Activated T-helper 9 cell treated with anti-CD3 and anti-CD28 coated beads, Interleukin-2, amount 50 U/mL, for 16 hours (primary cell): ENCODE measurements around the gene KRTAP2-3.
"Not testable (repeated sequence)": the region's sequence is repeated elsewhere in the genome, so short reads cannot be mapped to it uniquely, and the experiment has no call there.

Experiments used
- DNase-seq: peaks from one replicate; pipeline ENCODE4 v3.0.0-alpha.2; 2020; ENCODE audit warnings: low read depth

KRTAP2-3 gene

GRCh38 chr17:41067281-41067680 is 7.4 kb upstream of the KRTAP2-3 start:
- no peak for DNase-seq

GRCh38 chr17:41065829-41066624 is 6.1 kb upstream of the KRTAP2-3 start, which contains the start of gene KRTAP2-4:
Gene KRTAP2-4, minus strand, starts transcription at chr17:41065879. Its CDS starts 34 bp downstream, at chr17:41065845.
- no peak for DNase-seq

- not testable (repeated sequence) for DNase-seq
These were observed 5.2 kb upstream of the KRTAP2-3 start for GRCh38 chr17:41065016-41065689.

- DNase-seq = no peak
These were observed 4.4 kb upstream of the KRTAP2-3 start for GRCh38 chr17:41064301-41064700.

GRCh38 chr17:41063449-41063848 is 3.5 kb upstream of the KRTAP2-3 start:
- no peak for DNase-seq

- no peak for DNase-seq
These were observed 2.0 kb upstream of the KRTAP2-3 start for GRCh38 chr17:41061964-41062363.

GRCh38 chr17:41059276-41060051 is 450 bp downstream of the KRTAP2-3 start:
- DNase-seq = not testable (repeated sequence)

- DNase-seq = no peak
These were observed 1.2 kb downstream of the KRTAP2-3 start for GRCh38 chr17:41058741-41059140.

GRCh38 chr17:41057547-41057946 is 2.4 kb downstream of the KRTAP2-3 start:
- no peak for DNase-seq

GRCh38 chr17:41055130-41055529 is 4.8 kb downstream of the KRTAP2-3 start, which contains the start of gene KRTAP2-2:
Gene KRTAP2-2, minus strand, starts transcription at chr17:41055230. Its CDS starts 19 bp downstream, at chr17:41055211.
- DNase-seq = not testable (repeated sequence)

GRCh38 chr17:41054556-41054955 is 5.4 kb downstream of the KRTAP2-3 start:
- DNase-seq = not testable (repeated sequence)

- no peak for DNase-seq
These were observed 5.9 kb downstream of the KRTAP2-3 start for GRCh38 chr17:41054025-41054424.

GRCh38 chr17:41052566-41052965 is 7.3 kb downstream of the KRTAP2-3 start:
- DNase-seq = no peak

- DNase-seq = no peak
These were observed 10.8 kb downstream of the KRTAP2-3 start for GRCh38 chr17:41049110-41049509.

- DNase-seq = no peak
These were observed 11.5 kb downstream of the KRTAP2-3 start for GRCh38 chr17:41048441-41048840.

GRCh38 chr17:41046735-41047465 is 13.0 kb downstream of the KRTAP2-3 start, which contains the start of gene KRTAP2-1:
Gene KRTAP2-1, minus strand, starts transcription at chr17:41047316. Its CDS starts 49 bp downstream, at chr17:41047267.
- DNase-seq = not testable (repeated sequence)

GRCh38 chr17:41042953-41043352 is 17.0 kb downstream of the KRTAP2-3 start:
- no peak for DNase-seq

GRCh38 chr17:41040783-41041571 is 18.9 kb downstream of the KRTAP2-3 start, which contains the start of gene KRTAP1-1:
Gene KRTAP1-1, minus strand, starts transcription at chr17:41041450. Its CDS starts 53 bp downstream, at chr17:41041397.
- not testable (repeated sequence) for DNase-seq

GRCh38 chr17:41037853-41038350 is 22.0 kb downstream of the KRTAP2-3 start:
- DNase-seq = no peak

GRCh38 chr17:41034346-41034935 is 25.5 kb downstream of the KRTAP2-3 start, which contains the start of gene KRTAP1-3:
Gene KRTAP1-3, minus strand, starts transcription at chr17:41034874. Its CDS starts 53 bp downstream, at chr17:41034821.
- not testable (repeated sequence) for DNase-seq
